ENCODE results near the gene CAB39L. TPM values are rescaled to one million over a fixed set of nuclear protein-coding genes. Genes with fewer than 3 reads are reported as not detected.

Gene CAB39L
- total and polyA plus RNA-seq, 2 of the 13 experiments (the other 11 are each of a cell fraction or from before 2014, with no cell fraction given), result 3.1 to 6.1 TPM

DNA sequence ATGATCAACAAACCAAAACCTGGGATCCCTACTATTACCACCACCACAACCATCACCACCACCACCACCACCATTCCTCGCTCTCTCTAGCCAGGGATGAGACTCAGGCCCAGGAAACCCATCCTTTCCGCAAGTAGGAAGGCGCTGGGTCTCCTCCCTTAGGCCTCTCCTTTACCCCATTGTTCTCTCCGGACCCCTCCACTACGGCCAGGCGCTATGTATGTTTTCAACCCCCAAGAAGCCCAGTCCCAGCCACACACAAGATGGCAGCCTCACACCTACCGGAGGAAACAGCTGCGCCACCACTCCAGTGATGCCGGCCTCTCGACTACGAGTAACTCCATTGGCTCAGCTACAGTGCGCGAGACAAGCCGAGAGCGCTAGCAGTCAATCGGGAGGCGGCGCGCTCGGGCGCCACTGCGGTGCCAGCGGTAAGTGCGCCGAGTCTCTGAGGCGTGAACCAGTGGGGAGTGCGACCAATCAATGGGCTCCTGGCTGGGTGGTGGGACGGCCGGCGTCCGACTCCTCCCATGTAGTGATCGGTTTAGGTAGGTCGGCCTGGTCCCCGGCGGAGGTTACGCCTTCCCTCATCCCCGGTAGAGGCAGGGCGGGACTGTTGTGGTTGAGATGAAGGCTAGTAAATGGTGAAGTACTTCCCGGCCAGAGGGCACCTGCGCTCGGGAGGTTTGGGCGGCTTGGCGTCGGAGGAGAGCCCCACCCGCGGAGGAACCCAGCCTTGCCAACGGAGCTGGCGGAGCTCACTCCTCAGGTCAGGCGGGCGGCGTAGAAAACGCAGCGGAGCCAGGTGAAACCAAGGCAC is at the start of gene CAB39L, which contains the start of gene SETDB2 (continued):
- TF ChIP-seq, protein P1, sequence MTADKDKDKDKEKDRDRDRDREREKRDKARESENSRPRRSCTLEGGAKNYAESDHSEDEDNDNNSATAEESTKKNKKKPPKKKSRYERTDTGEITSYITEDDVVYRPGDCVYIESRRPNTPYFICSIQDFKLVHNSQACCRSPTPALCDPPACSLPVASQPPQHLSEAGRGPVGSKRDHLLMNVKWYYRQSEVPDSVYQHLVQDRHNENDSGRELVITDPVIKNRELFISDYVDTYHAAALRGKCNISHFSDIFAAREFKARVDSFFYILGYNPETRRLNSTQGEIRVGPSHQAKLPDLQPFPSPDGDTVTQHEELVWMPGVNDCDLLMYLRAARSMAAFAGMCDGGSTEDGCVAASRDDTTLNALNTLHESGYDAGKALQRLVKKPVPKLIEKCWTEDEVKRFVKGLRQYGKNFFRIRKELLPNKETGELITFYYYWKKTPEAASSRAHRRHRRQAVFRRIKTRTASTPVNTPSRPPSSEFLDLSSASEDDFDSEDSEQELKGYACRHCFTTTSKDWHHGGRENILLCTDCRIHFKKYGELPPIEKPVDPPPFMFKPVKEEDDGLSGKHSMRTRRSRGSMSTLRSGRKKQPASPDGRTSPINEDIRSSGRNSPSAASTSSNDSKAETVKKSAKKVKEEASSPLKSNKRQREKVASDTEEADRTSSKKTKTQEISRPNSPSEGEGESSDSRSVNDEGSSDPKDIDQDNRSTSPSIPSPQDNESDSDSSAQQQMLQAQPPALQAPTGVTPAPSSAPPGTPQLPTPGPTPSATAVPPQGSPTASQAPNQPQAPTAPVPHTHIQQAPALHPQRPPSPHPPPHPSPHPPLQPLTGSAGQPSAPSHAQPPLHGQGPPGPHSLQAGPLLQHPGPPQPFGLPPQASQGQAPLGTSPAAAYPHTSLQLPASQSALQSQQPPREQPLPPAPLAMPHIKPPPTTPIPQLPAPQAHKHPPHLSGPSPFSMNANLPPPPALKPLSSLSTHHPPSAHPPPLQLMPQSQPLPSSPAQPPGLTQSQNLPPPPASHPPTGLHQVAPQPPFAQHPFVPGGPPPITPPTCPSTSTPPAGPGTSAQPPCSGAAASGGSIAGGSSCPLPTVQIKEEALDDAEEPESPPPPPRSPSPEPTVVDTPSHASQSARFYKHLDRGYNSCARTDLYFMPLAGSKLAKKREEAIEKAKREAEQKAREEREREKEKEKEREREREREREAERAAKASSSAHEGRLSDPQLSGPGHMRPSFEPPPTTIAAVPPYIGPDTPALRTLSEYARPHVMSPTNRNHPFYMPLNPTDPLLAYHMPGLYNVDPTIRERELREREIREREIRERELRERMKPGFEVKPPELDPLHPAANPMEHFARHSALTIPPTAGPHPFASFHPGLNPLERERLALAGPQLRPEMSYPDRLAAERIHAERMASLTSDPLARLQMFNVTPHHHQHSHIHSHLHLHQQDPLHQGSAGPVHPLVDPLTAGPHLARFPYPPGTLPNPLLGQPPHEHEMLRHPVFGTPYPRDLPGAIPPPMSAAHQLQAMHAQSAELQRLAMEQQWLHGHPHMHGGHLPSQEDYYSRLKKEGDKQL (CRISPR knock-in tag; IDR thresholded peaks at IDR 0.05; ENCODE audit: low read depth), result 0 out of 2 replicates have a peak, but pooled peaks have one; percentile 9
- peak; percentile 47; the same call in 1 of the 2 replicates for TF ChIP-seq SIX4 (CRISPR knock-in tag; IDR thresholded peaks at IDR 0.05)
- TF ChIP-seq, protein P2, sequence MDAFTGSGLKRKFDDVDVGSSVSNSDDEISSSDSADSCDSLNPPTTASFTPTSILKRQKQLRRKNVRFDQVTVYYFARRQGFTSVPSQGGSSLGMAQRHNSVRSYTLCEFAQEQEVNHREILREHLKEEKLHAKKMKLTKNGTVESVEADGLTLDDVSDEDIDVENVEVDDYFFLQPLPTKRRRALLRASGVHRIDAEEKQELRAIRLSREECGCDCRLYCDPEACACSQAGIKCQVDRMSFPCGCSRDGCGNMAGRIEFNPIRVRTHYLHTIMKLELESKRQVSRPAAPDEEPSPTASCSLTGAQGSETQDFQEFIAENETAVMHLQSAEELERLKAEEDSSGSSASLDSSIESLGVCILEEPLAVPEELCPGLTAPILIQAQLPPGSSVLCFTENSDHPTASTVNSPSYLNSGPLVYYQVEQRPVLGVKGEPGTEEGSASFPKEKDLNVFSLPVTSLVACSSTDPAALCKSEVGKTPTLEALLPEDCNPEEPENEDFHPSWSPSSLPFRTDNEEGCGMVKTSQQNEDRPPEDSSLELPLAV (CRISPR knock-in tag; conservative IDR thresholded peaks at IDR 0.05; ENCODE audit: low read depth), result no peak
- no peak for TF ChIP-seq ZNF24 (IDR thresholded peaks at IDR 0.05)
- TF ChIP-seq MAFK (conservative IDR thresholded peaks at IDR 0.05 in 1 of 2, IDR thresholded peaks at IDR 0.05 in 1 of 2; ENCODE audit: low read length in 2 of 2), result no peak
- TF ChIP-seq, protein P3, sequence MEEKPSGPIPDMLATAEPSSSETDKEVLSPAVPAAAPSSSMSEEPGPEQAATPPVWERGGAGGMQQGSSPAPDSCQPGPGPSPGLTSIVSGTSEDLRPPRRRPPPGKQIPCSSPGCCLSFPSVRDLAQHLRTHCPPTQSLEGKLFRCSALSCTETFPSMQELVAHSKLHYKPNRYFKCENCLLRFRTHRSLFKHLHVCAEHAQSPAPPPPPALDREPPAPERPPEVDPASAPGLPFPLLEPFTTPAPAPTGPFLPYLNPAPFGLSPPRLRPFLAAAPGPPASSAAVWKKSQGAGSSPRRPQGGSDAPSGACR (CRISPR knock-in tag; IDR thresholded peaks at IDR 0.05), result 0 out of 2 replicates have a peak, but pooled peaks have one; percentile 13
- no peak for TF ChIP-seq ZNF766 (CRISPR knock-in tag; IDR thresholded peaks at IDR 0.05; ENCODE audit: borderline replicate concordance)
- TF ChIP-seq KAT7 (CRISPR knock-in tag; IDR thresholded peaks at IDR 0.05; ENCODE audit: borderline replicate concordance), result no peak
- no peak for TF ChIP-seq SUZ12 (IDR thresholded peaks at IDR 0.05; ENCODE audit: low read depth, low read length)
- TF ChIP-seq, protein P4, sequence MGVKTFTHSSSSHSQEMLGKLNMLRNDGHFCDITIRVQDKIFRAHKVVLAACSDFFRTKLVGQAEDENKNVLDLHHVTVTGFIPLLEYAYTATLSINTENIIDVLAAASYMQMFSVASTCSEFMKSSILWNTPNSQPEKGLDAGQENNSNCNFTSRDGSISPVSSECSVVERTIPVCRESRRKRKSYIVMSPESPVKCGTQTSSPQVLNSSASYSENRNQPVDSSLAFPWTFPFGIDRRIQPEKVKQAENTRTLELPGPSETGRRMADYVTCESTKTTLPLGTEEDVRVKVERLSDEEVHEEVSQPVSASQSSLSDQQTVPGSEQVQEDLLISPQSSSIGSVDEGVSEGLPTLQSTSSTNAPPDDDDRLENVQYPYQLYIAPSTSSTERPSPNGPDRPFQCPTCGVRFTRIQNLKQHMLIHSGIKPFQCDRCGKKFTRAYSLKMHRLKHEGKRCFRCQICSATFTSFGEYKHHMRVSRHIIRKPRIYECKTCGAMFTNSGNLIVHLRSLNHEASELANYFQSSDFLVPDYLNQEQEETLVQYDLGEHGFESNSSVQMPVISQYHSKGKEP (CRISPR knock-in tag; IDR thresholded peaks at IDR 0.05), result no peak
- TF ChIP-seq, protein P5, sequence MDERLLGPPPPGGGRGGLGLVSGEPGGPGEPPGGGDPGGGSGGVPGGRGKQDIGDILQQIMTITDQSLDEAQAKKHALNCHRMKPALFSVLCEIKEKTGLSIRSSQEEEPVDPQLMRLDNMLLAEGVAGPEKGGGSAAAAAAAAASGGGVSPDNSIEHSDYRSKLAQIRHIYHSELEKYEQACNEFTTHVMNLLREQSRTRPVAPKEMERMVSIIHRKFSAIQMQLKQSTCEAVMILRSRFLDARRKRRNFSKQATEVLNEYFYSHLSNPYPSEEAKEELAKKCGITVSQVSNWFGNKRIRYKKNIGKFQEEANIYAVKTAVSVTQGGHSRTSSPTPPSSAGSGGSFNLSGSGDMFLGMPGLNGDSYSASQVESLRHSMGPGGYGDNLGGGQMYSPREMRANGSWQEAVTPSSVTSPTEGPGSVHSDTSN (CRISPR knock-in tag; IDR thresholded peaks at IDR 0.05), result no peak
- 0 out of 2 replicates have a peak, but pooled peaks have one; percentile 19 for TF ChIP-seq ZNF451 (CRISPR knock-in tag; IDR thresholded peaks at IDR 0.05)
- TF ChIP-seq EED (CRISPR knock-in tag; IDR thresholded peaks at IDR 0.05), result no peak
- no peak for TF ChIP-seq ZNF207 (IDR thresholded peaks at IDR 0.05; ENCODE audit: borderline replicate concordance)
- TF ChIP-seq KDM5A (IDR thresholded peaks at IDR 0.05; ENCODE audit: borderline replicate concordance, low read length), result no peak; the same call in 1 of the 2 replicates
- no peak for TF ChIP-seq MTF1 (CRISPR knock-in tag; IDR thresholded peaks at IDR 0.05)
- no peak for TF ChIP-seq REXO4 (CRISPR knock-in tag; IDR thresholded peaks at IDR 0.05; ENCODE audit: borderline replicate concordance)

Data from HepG2 (cell line).